ENCODE measurements around the gene SLC38A9.
A peak's percentile ranks its signal among the peaks of the same experiment; 100 is the strongest.

DNA sequence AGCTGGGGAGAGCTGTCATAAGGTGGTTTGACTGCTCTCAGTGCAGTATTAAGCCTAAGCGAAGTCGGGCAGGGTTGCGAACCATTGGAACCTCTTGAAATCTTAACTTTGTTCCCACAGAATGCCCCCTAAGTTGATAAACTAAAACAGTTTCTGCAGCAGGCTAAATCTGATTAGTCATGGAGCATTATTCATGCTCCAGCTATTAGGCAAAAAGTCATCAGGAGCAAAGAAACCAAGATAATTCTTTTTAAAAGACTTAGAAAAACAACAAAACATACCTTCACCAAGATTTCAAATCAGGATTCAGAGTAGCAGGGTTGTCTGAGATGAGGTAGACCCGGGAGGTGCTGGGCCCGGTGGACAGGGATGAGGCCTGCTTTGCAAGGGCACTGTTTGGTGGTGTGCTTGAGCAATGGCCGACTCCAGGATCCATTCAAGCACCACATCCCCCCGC lies 107.5 kb downstream of the SLC38A9 start:
- TF ChIP-seq, protein P1, sequence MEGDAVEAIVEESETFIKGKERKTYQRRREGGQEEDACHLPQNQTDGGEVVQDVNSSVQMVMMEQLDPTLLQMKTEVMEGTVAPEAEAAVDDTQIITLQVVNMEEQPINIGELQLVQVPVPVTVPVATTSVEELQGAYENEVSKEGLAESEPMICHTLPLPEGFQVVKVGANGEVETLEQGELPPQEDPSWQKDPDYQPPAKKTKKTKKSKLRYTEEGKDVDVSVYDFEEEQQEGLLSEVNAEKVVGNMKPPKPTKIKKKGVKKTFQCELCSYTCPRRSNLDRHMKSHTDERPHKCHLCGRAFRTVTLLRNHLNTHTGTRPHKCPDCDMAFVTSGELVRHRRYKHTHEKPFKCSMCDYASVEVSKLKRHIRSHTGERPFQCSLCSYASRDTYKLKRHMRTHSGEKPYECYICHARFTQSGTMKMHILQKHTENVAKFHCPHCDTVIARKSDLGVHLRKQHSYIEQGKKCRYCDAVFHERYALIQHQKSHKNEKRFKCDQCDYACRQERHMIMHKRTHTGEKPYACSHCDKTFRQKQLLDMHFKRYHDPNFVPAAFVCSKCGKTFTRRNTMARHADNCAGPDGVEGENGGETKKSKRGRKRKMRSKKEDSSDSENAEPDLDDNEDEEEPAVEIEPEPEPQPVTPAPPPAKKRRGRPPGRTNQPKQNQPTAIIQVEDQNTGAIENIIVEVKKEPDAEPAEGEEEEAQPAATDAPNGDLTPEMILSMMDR (IDR thresholded peaks at IDR 0.05) = no peak
- TF ChIP-seq, protein P2, sequence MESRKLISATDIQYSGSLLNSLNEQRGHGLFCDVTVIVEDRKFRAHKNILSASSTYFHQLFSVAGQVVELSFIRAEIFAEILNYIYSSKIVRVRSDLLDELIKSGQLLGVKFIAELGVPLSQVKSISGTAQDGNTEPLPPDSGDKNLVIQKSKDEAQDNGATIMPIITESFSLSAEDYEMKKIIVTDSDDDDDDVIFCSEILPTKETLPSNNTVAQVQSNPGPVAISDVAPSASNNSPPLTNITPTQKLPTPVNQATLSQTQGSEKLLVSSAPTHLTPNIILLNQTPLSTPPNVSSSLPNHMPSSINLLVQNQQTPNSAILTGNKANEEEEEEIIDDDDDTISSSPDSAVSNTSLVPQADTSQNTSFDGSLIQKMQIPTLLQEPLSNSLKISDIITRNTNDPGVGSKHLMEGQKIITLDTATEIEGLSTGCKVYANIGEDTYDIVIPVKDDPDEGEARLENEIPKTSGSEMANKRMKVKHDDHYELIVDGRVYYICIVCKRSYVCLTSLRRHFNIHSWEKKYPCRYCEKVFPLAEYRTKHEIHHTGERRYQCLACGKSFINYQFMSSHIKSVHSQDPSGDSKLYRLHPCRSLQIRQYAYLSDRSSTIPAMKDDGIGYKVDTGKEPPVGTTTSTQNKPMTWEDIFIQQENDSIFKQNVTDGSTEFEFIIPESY (IDR thresholded peaks at IDR 0.05; ENCODE audit: borderline replicate concordance, low read depth) = no peak
- no peak for TF ChIP-seq MXI1 (IDR thresholded peaks at IDR 0.05; ENCODE audit: low read depth, low read length)
- TF ChIP-seq POLR2AphosphoS5 (IDR thresholded peaks at IDR 0.05; ENCODE audit: low read depth, low read length) = no peak
- TF ChIP-seq SIN3A (IDR thresholded peaks at IDR 0.05; ENCODE audit: borderline replicate concordance, low read depth, low read length) = no peak
- no peak for TF ChIP-seq RAD21 (IDR thresholded peaks at IDR 0.05; ENCODE audit: low read length)
- TF ChIP-seq TAF1 (IDR thresholded peaks at IDR 0.05; ENCODE audit: borderline replicate concordance, low read depth, low read length) = no peak
- TF ChIP-seq, protein P3, sequence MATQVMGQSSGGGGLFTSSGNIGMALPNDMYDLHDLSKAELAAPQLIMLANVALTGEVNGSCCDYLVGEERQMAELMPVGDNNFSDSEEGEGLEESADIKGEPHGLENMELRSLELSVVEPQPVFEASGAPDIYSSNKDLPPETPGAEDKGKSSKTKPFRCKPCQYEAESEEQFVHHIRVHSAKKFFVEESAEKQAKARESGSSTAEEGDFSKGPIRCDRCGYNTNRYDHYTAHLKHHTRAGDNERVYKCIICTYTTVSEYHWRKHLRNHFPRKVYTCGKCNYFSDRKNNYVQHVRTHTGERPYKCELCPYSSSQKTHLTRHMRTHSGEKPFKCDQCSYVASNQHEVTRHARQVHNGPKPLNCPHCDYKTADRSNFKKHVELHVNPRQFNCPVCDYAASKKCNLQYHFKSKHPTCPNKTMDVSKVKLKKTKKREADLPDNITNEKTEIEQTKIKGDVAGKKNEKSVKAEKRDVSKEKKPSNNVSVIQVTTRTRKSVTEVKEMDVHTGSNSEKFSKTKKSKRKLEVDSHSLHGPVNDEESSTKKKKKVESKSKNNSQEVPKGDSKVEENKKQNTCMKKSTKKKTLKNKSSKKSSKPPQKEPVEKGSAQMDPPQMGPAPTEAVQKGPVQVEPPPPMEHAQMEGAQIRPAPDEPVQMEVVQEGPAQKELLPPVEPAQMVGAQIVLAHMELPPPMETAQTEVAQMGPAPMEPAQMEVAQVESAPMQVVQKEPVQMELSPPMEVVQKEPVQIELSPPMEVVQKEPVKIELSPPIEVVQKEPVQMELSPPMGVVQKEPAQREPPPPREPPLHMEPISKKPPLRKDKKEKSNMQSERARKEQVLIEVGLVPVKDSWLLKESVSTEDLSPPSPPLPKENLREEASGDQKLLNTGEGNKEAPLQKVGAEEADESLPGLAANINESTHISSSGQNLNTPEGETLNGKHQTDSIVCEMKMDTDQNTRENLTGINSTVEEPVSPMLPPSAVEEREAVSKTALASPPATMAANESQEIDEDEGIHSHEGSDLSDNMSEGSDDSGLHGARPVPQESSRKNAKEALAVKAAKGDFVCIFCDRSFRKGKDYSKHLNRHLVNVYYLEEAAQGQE (IDR thresholded peaks at IDR 0.05; ENCODE audit: low read depth, low read length) = no peak
- peak; percentile 80 for TF ChIP-seq JUND (IDR thresholded peaks at IDR 0.05)
- no peak for TF ChIP-seq EZH2phosphoT487 (IDR thresholded peaks at IDR 0.05; ENCODE audit: borderline replicate concordance, low read depth)
- TF ChIP-seq, protein P4, sequence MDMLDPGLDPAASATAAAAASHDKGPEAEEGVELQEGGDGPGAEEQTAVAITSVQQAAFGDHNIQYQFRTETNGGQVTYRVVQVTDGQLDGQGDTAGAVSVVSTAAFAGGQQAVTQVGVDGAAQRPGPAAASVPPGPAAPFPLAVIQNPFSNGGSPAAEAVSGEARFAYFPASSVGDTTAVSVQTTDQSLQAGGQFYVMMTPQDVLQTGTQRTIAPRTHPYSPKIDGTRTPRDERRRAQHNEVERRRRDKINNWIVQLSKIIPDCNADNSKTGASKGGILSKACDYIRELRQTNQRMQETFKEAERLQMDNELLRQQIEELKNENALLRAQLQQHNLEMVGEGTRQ (IDR thresholded peaks at IDR 0.05; ENCODE audit: borderline replicate concordance, low read depth, low read length) = no peak
- TF ChIP-seq, protein P5, sequence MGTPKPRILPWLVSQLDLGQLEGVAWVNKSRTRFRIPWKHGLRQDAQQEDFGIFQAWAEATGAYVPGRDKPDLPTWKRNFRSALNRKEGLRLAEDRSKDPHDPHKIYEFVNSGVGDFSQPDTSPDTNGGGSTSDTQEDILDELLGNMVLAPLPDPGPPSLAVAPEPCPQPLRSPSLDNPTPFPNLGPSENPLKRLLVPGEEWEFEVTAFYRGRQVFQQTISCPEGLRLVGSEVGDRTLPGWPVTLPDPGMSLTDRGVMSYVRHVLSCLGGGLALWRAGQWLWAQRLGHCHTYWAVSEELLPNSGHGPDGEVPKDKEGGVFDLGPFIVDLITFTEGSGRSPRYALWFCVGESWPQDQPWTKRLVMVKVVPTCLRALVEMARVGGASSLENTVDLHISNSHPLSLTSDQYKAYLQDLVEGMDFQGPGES (IDR thresholded peaks at IDR 0.05; ENCODE audit: low read depth, low read length) = no peak
